MCF 10A (cell line): ENCODE measurements around the gene CFAP100. TPM values are rescaled to one million over a fixed set of nuclear protein-coding genes. Genes with fewer than 3 reads are reported as not detected.

ENCODE experiments used
- BruUV-seq: library from RNA; stranded (reverse); fragments of 400-500 nt; replicated peaks from 2 replicates; lab custom pipeline; 2021; lab: Mats Ljungman, UMichigan
- CTCF ChIA-PET: fragments of 300-600 bp; sonication (Branson Sonifier 250); formaldehyde crosslinking; extraction: SDS; loops from one replicate; lab custom pipeline; 2021; ENCODE audit warnings: antibody characterized with exemption, inconsistent platforms; lab: Yijun Ruan, JAX
- POLR2A ChIA-PET: fragments of 300-600, 350-650 bp; sonication (Branson Sonifier 250); formaldehyde crosslinking; extraction: SDS; loops from one replicate; lab custom pipeline; 2020; ENCODE audit warnings: antibody characterized with exemption, inconsistent platforms; lab: Yijun Ruan, JAX
- DNase-seq: peaks from one replicate; pipeline ENCODE4 v3.0.0-alpha.2; 2018; ENCODE audit not compliant: unreplicated experiment
- H3K27ac Mint-ChIP-seq: one replicate; pipeline ENCODE4 v1.8.0; 2022; ENCODE audit warnings: mild to moderate bottlenecking, low read depth, mixed read lengths; ENCODE audit not compliant: unreplicated experiment
- H3K27me3 Mint-ChIP-seq: one replicate; pipeline ENCODE4 v1.8.0; 2022; ENCODE audit warnings: mixed read lengths; ENCODE audit not compliant: insufficient read depth, unreplicated experiment
- H3K36me3 Mint-ChIP-seq: one replicate; pipeline ENCODE4 v1.8.0; 2022; ENCODE audit warnings: mild to moderate bottlenecking, moderate library complexity, mixed read lengths; ENCODE audit not compliant: insufficient read depth, unreplicated experiment
- H3K4me1 Mint-ChIP-seq: one replicate; pipeline ENCODE4 v1.8.0; 2022; ENCODE audit warnings: mixed read lengths; ENCODE audit not compliant: insufficient read depth, unreplicated experiment
- H3K4me3 Mint-ChIP-seq: one replicate; pipeline ENCODE4 v1.8.0; 2022; ENCODE audit warnings: mild to moderate bottlenecking, moderate library complexity, mixed read lengths; ENCODE audit not compliant: unreplicated experiment
- H3K9me3 Mint-ChIP-seq: one replicate; pipeline ENCODE4 v1.8.0; 2022; ENCODE audit warnings: mixed read lengths; ENCODE audit not compliant: unreplicated experiment
- CTCF ChIP-seq: fragments of 200-600 bp; IDR thresholded peaks from one replicate; pipeline ENCODE4 v1.8.0; 2022; ENCODE audit warnings: antibody characterized with exemption, mild to moderate bottlenecking; ENCODE audit not compliant: unreplicated experiment
- intact Hi-C: fragments of 100-400 bp; cut with micrococcal nuclease; formaldehyde crosslinking; loops from 2 replicates; pipeline ENCODE4 v1.14.1; 2022
- total RNA-seq: library from RNA; stranded (reverse); gene quantifications from 2 replicates; pipeline ENCODE4 v1.2.3, GENCODE V29; 2022

The CFAP100 gene
- total RNA-seq, 1 experiment from 2014 or later, result not detected

- Mint-ChIP-seq H3K9me3 (no peaks in the 10 kb centered on the region), H3K36me3 (peaks cover 5% of the 10 kb centered on the region), H3K4me1 (peaks cover 7% of the 10 kb centered on the region), H3K4me3 (no peak overlapping the region), H3K27me3 (peaks cover 1% of the 10 kb centered on the region), H3K27ac (no peak overlapping the region)
- ChIA-PET POLR2A (no interaction called here), CTCF (interaction anchor here (1.5 kb wide), 1 partner anchor 284 kb away, joined by 4 read pairs; no protein-coding TSS in a partner anchor)
- DNase-seq, result no peak
- BruUV-seq, result no TSS peak
- intact Hi-C loops, result no loop called here
- TF ChIP-seq CTCF, result no peak
Observed at GRCh38 chr3:126417515-126417914, 22.8 kb downstream of the CFAP100 start.

GRCh38 chr3:126417981-126418530 is 23.3 kb downstream of the CFAP100 start:
- Mint-ChIP-seq H3K27ac (no peak overlapping the region), H3K27me3 (no peaks in the 10 kb centered on the region), H3K9me3 (no peaks in the 10 kb centered on the region), H3K36me3 (peaks cover 5% of the 10 kb centered on the region), H3K4me1 (peaks cover 7% of the 10 kb centered on the region), H3K4me3 (no peak overlapping the region)
- no peak for DNase-seq
- BruUV-seq, result no TSS peak
- CTCF ChIA-PET, result no interaction called here
- no peak for TF ChIP-seq CTCF
- POLR2A ChIA-PET, result no interaction called here
- intact Hi-C loops, result no loop called here

GRCh38 chr3:126418661-126419131 is 24.0 kb downstream of the CFAP100 start:
- TF ChIP-seq CTCF, result no peak
- ChIA-PET CTCF (no interaction called here), POLR2A (no interaction called here)
- H3K4me3 Mint-ChIP-seq, result no peak overlapping the region
- H3K9me3 Mint-ChIP-seq, result no peaks in the 10 kb centered on the region
- intact Hi-C loops, result no loop called here
- BruUV-seq, result no TSS peak
- peaks cover 7% of the 10 kb centered on the region for H3K4me1 Mint-ChIP-seq
- H3K27ac Mint-ChIP-seq, result no peak overlapping the region
- H3K27me3 Mint-ChIP-seq, result no peaks in the 10 kb centered on the region
- H3K36me3 Mint-ChIP-seq, result peaks cover 5% of the 10 kb centered on the region
- no peak for DNase-seq

- Mint-ChIP-seq H3K27ac (no peak overlapping the region), H3K9me3 (no peaks in the 10 kb centered on the region), H3K4me1 (peaks cover 7% of the 10 kb centered on the region), H3K36me3 (peaks cover 5% of the 10 kb centered on the region), H3K4me3 (no peak overlapping the region), H3K27me3 (no peaks in the 10 kb centered on the region)
- CTCF ChIA-PET, result interaction anchor here (0.6 kb wide), 1 partner anchor 190 kb away, joined by 4 read pairs; no protein-coding TSS in a partner anchor
- no TSS peak for BruUV-seq
- intact Hi-C loops, result no loop called here
- POLR2A ChIA-PET, result no interaction called here
- DNase-seq, result no peak
- no peak for TF ChIP-seq CTCF
Observed at GRCh38 chr3:126419151-126419703, 24.5 kb downstream of the CFAP100 start.
